Fibroblast of gingiva (primary cell): ENCODE measurements around the gene ANP32D.
"Not testable (repeated sequence)": the region's sequence is repeated elsewhere in the genome, so short reads cannot be mapped to it uniquely, and the experiment has no call there.

Source experiments
- DNase-seq: peaks from one replicate; pipeline ENCODE4 v3.0.0-alpha.2; 2011; ENCODE audit warnings: low read depth

ANP32D gene

DNA sequence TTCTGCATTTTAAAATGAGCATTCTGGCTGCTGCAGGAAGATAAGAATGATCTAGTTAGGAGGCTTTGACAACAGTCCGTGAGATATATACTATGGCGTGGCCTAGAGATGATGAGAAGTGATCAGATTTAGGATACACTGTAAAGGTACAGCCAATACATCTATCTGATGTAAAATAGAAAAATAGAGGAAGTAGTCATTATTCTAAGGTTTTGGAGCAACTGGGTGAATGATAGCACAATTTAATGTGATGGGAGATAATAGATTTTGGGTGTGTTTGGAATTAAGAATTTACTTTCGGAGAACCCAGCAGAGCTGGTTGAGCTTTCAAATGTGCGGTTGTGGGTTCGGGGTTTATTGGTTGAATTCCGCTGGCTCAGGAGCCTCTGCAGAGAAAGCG lies at the start of gene ANP32D:
ANP32D (plus strand) TSS at position 301 of the 400 bp plus-strand sequence. CDS start 106 bp downstream, outside the sequence.
- DNase-seq: no peak

DNA sequence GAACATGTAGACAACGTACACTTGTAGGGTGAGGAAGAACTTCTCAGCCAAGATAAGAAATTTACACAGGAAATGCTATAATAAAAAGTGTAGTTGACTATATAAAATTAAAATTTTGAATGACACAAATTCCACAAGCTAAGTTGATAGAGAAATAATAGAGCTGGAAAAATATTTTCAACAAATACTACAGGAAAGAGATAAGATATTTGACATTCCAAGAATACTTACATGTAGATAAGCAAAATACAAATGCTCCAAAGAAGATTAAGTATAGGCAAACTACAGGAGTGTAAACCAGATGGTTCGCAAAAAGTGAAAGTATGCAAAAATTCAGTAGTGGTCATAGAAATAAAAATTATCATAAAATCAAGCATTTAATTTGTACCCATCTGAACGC lies 49.2 kb upstream of the ANP32D start:
- DNase-seq: no peak

DNA sequence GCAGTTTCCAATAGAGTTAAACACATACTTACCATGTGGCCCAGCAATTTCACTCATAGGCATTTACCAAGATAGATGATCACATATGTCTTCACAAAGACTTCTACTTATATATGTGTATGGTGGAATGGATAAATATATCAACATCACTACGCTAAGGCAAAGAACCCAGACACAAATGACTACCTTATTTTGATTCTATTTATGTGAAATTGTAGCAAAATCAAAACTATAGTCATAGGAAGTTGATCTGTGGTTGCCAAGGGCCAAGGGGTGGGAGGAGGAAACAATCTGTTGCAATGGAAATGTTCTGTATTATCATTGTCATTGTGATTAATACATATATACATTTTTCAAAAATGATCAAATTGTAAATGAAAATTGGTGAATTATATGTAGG lies 47.7 kb upstream of the ANP32D start:
- no peak for DNase-seq

DNA sequence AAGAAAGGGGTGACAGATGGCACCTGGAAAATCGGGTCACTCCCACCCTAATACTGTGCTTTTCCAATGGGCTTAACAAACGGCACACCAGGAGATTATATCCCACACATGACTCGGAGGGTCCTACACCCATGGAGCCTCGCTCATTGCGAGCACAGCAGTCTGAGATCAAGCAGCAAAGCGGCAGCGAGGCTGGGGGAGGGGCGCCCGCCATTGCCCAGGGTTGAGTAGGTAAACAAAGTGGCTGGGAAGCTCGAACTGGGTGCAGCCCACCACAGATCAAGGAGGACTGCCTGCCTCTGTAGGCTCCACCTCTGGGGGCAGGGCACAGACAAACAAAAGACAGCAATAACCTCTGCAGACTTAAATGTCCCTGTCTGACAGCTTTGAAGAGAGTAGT lies 38.3 kb upstream of the ANP32D start:
- DNase-seq: not testable (repeated sequence)

DNA sequence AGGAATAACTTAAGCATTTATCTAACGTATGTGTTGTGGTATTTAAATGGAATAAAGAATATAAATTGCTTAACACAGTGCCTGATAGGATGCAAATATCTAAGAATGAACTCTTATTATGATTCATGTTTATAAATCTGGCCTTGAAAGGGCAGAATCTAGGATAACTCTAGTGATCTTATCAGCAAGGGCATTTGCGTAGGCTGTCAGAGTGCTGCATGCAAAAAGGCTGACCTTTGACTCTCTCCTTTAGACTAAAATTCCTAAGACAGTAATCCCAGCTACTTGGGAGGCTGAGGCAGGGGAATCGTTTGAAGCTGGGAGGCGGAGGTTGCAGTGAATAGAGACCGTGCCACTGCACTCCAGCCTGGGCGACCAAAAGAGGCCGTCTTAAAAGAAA lies 31.3 kb upstream of the ANP32D start:
- no peak for DNase-seq

DNA sequence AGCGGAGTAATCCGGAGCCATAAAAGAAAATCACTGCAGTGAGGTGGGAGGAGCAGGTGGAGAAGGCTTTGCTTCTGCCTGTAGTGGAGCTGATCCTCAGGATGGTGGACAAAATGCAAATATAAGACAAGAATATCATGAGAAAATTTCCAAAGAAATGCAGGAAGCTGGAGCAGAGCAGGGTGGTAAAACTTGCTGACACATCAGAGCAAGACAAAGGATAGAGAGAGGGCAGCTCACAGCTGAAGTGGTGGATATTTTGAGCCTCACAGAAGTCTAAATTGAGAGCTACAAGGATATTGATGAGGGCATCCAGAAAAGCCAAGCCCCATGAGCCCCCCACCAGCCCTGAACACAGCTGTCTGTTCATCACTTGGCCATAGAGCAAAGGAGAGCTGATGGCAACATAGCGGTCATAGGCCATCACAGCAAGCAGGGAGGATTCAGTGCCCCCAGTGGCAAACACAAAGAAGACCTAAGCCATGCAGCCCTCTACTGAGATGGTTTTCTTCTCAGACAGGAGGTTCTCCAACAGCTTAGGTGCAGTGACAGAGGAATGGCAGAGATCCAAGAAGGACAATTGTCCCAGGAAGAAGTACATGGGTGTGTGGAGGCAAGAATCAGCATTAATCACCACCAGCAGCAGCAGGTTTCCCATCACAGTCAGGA lies 30.0 kb upstream of the ANP32D start:
- DNase-seq: no peak

DNA sequence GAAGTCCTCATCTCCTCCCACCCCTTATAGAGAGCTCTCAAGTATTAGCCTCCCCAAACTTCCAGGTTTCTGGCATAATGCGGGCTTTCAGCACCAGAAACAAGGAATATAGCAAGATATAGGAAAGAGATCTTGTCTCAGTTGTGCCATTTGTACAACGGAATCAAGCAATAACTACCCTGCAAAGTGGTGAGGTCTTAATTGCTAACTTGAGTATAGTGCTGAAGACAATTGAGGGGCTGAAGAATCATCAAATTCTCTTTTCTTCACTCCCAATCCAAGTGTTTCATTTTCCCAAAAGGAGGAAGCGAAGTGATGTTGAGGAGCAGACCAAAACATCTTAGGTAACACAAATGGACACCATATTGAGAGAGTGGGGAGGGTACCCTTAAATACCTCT lies 26.8 kb upstream of the ANP32D start:
- DNase-seq: no peak

DNA sequence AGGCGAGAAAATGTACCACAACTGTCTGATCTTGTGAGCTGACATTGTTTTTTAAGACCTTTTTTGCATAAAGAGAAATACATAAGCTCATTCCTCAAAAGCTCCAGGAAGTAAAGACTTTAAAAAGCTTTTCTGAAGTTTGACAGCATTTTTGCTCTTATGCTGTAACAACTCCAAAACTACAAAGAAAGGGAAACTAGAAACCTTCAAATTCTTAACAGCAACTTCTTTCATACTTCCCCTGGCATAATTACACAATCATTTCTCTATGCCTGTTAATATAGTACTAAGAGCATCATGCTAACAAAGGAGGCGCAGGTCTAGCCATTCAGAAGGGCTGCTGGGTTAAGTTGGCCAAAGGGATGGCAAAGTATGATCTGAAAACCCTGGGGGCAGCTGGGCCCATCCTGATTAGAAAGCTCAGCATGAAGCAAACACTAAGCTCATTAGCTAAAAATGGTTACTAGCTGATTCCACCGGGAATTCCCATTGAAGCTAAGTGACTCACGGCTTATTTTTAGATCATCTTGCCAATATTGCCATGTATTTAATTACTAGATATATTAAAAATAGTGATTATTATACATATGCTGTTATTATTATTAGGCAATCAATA lies 26.1 kb upstream of the ANP32D start:
- DNase-seq: no peak

DNA sequence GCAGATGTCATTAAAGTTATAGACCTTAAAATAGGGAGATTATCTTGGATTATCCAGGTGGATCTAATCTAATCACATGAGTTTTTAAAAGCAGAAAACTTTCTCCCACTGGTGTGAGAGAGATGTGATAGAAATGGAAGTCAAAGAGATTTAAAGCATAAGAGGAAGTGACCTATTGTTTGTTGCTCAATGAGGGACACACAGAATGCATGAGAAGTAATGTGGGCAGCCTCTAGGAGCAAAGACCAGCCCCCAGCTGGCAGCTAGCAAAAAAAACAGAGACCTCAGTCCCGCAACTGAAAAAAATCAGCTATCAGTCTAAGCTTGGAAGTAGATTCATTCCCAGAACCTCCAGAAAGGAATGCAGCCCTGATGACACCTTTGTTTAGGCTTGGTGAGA lies 24.6 kb upstream of the ANP32D start:
- no peak for DNase-seq

DNA sequence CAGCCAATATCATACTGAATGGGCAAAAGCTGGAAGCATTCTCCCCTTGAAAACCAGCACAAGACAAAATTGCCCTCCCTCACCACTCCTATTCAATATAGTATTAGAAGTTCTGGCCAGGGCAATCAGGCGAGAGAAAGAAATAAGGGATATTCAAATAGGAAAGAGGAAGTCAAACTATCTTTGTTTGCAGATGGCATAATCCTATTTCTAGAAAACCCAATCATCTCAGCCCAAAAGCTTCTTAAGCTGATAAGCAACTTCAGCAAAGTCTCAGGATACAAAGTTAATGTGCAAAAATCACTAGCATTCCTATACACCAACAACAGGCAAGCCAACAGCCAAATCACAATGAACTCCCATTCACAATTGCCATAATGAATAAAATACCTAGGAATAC lies 21.0 kb upstream of the ANP32D start:
- DNase-seq: no peak

DNA sequence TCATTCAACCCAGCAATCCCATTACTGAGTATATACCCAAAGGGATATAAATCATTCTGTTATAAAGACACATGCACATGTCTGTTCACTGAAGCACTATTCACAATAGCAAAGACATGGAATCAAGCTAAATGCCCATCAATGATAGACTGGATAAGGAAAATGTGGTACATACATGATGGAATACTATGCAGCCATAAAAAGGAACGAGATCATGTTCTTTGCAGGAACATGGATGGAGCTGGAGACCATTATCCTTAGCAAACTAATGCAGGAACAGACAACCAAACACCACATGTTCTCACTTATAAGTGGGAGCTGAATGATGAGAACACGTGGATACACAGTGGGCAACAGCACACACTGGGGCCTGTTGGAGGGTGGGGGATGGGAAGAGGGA lies 19.4 kb upstream of the ANP32D start:
- not testable (repeated sequence) for DNase-seq

DNA sequence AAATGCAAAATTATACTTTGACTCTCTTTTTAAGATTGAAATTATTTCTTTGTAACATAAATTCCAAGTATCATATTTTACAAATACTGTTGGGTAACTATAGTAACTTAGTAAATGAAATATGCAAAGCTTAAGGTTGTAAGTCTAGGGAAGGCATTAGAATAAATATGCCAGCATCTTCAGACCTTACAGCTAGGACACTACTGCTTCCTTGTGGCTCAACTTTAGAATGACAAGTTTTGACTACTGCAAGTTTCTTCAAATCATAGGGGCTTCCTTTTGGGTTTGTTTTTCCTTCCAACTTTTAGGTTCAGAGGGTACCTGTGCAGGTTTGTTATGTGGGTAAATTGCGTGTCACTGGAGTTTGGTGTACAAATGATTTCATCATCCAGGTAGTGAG lies 17.7 kb upstream of the ANP32D start:
- no peak for DNase-seq

DNA sequence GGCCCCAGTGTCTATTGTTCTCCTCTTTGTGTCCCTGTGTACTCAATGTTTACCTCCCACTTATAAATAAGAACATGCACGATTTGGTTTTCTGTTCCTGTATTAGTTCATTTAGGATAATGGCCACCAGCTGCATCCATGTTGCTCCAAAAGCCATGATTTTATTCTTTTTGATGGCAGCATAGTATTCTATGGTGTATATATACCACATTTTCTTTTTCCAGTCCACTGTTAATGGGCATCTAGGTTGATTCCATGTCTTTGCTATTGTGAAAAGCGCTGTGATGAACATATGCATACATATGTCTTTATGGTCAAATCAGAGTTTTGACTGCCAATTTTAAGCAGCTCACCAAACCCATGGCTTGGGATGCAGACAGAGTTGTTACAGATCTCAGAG lies 17.2 kb upstream of the ANP32D start:
- no peak for DNase-seq

DNA sequence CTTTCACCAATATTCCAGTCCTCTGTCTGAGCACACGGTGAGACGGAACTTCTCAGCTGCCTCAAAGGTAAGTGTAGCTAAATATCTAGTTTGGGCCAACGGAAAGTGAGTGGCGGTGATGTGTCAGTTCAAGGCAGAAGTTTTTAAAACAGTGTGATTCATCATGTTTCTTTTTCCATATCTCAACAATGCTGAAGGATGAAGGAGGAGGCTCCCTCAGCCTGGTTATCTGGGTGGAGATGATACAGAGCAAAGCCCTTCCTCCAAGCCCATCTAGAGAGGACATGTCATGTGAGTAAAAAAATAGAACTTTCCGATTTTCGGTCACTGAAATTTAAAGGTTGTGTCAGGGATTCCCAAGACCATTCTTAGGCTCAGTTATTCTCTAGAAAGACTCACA lies 13.1 kb upstream of the ANP32D start:
- no peak for DNase-seq

DNA sequence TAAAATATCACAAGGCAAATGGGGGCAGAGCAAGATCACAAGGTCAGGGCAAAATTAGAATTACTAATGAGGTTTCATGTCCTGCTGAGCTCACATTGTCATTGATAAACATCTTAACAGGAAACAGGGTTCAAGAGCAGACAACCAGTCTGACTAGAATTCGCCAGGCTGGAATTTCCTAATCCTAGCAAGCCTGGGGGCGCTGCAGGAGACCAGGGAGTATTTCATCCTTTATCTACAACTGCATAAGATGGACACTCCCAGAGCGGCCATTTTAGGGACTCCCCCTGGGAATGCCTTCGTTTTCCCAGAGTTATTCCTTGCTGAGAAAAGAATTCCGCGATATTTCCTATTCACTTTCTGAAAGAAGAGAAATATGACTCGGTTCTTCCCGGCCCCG lies 3.3 kb upstream of the ANP32D start:
- not testable (repeated sequence) for DNase-seq

DNA sequence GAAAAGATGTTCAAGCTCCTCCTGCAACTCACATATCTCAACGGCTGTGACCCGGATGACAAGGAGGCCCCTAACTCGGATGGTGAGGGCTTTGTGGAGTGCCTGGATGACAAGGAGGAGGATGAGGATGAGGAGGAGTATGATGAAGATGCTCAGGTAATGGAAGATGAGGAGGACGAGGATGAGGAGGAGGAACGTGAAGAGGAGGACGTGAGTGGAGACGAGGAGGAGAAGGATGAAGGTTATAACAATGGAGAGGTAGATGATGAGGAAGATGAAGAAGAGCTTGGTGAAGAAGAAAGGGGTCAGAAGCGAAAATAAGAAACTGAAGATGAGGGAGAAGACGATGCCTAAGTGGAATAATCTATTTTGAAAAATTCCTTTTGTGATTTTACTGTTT lies 702 bp downstream of the ANP32D start:
- no peak for DNase-seq

DNA sequence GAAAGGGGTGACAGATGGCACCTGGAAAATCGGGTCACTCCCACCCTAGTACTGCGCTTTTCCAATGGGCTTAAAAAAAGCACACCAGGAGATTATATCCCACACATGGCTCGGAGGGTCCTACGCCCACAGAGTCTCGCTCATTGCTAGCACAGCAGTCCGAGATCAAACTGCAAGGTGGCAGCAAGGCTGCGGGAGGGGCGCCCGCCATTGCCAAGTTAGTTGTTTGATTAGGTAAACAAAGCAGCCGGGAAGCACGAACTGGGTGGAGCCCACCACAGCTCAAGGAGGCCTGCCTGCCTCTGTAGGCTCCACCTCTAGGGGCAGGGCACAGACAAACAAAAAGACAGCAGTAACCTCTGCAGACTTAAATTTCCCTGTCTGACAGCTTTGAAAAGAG lies 2.1 kb downstream of the ANP32D start:
- not testable (repeated sequence) for DNase-seq

DNA sequence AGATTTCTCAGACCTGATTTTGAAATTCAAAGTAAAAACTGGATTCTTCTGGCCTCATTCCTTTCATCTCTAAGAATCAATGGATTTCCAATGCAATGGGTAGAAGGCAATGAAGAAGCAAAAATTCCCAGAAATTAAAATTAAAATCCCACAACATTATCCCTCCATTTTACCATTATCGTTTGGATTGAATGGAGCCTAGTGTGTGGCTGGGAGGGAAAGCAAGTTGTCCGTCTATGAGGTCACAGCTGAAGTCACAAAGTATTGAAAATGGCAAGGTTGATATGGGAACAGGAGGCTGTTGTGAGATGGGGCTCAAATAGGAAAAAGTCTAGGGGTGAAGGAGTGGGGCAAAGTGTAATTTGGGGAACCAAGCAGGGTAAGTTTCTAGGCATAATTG lies 9.8 kb downstream of the ANP32D start, which contains the start of gene C12orf54:
C12orf54 (plus strand) TSS at position 301 of the 400 bp plus-strand sequence. CDS start 799 bp downstream, outside the sequence.
- DNase-seq: no peak

DNA sequence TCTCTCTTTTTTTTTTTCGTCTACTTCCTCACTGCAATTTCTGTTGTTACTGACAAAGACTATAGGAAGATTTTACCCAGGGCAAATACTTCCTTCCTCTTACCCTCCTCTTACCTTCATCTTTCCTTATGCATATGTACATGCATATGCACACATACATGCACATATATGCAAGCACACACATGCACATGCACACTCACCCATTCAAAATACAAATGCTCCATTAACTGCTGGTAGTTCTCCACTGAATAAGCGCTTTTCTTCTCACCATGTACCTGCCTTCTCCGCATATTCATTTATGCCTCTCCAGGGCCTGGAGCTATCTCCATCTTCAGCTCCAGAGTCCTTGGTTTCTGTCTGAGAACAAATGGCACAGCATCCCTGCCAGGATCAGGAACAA lies 10.6 kb downstream of the ANP32D start:
- DNase-seq: no peak

DNA sequence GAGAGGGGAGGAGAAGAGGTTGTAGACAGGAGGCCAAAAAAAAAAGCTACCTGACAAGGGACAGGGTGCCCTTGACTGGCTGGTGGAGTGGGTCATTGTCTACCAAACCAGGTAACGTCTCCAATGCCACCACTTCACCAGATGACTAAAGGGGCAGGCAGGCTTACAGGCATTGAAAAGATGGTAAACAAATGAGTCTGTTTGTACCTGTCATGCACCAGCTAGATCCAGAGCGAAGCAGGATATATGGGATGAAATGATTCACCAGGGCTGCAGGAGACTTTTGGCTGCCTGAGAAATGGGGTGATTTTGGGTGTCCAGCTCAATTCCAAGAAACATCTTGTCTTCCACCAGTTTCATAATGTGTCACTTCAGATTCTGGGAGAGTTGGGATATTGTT lies 13.9 kb downstream of the ANP32D start:
- DNase-seq: no peak

DNA sequence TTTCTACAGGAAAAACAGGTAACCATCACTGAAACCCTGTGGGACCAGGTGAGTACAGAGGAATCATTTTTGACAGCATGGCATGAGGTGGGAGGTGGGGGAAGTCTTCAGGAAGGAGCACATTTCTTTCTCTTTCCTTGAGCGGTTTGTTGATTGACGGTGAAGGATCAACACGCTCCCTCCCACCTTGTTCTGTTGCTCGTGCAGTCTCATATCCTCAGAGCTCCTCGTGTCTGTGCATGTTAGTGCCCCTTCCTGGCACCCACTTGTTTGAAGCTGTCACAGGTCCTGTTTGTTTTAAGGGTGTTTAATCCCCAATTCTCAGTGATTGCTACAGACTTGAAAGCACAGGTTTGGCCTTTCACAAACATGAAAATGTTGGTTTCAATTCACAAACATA lies 14.3 kb downstream of the ANP32D start:
- no peak for DNase-seq

DNA sequence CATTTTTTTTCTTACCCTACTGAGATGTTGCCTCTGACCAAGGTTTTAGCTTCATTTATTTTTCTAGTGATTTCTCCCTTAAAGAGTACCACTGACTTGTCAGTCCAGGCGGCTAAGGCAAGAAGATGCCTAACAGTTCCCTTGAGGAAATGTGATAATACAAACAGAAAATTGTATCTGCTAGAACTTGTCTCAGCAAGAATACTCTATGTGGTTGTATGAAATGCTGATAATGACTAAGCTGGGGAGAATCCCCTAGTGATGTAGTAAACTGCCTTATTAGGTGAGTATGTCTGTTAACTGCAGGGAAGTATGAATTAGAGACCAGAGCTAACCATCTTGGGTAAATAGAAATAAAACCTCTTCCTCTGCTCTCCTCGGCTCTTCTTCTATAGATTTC lies 16.7 kb downstream of the ANP32D start:
- no peak for DNase-seq

DNA sequence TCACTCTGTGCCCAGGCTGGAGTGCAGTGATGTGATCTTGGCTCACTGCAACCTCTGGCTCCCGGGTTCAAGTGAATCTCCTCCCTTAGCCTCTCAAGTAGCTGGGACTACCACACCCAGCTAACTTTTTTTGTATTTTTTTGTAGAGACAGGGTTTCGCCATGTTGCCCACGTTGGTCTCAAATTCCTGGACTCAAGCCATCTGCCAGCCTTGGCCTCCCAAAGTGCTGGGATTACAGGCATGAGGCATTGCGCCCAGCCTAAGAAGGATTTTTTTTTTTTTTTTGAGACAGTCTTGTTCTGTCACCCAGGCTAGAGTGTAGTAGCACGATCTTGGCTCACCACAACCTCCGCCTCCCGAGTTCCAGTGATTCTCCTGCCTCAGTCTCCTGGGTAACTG lies 17.1 kb downstream of the ANP32D start:
- not testable (repeated sequence) for DNase-seq

DNA sequence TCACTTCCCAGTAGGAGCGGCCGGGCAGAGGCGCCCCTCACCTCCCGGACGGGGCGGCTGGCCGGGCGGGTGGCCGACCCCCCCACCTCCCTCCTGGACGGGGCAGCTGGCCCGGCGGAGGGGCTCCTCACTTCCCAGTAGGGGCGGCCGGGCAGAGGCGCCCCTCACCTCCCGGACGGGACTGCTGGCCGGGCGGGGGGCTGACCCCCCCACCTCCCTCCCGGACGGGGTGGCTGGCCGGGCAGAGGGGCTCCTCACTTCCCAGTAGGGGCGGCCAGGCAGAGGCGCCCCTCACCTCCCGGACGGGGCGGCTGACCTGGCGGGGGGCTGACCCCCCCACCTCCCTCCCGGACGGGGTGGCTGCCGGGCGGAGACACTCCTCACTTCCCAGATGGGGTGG lies 27.9 kb downstream of the ANP32D start:
- not testable (repeated sequence) for DNase-seq
